Globus pallidus (tissue), 1 donor: Measurements from ENCODE around the gene SPPL2B.
"Not testable (repeated sequence)": the region's sequence is repeated elsewhere in the genome, so short reads cannot be mapped to it uniquely, and the experiment has no call there.

Source experiments
- DNase-seq: peaks from one replicate; pipeline ENCODE4 v3.0.0-alpha.2; 2015; ENCODE audit warnings: low spot score

SPPL2B gene

GRCh38 chr19:2337329-2337707, 8.8 kb downstream of the SPPL2B start:
- peak; percentile 77 for DNase-seq

GRCh38 chr19:2338055-2338615, 9.7 kb downstream of the SPPL2B start:
- DNase-seq, result no peak

- no peak for DNase-seq
Observed at GRCh38 chr19:2338751-2339643, 10.5 kb downstream of the SPPL2B start.

GRCh38 chr19:2339644-2340310, 11.3 kb downstream of the SPPL2B start:
- no peak for DNase-seq

- no peak for DNase-seq
Observed at GRCh38 chr19:2340496-2341243, 12.2 kb downstream of the SPPL2B start.

GRCh38 chr19:2341244-2341751, 12.8 kb downstream of the SPPL2B start:
- no peak for DNase-seq

- no peak for DNase-seq
Observed at GRCh38 chr19:2341982-2342381, 13.5 kb downstream of the SPPL2B start.

GRCh38 chr19:2342656-2343288, 14.3 kb downstream of the SPPL2B start:
- DNase-seq, result no peak

- no peak for DNase-seq
Observed at GRCh38 chr19:2343289-2343982, 15.0 kb downstream of the SPPL2B start.

- DNase-seq, result no peak
Observed at GRCh38 chr19:2344381-2344870, 15.9 kb downstream of the SPPL2B start.

GRCh38 chr19:2345076-2345475, 16.6 kb downstream of the SPPL2B start:
- DNase-seq, result no peak

GRCh38 chr19:2345794-2346663, 17.5 kb downstream of the SPPL2B start:
- peak; percentile 31 for DNase-seq

GRCh38 chr19:2349818-2350217, 21.3 kb downstream of the SPPL2B start:
- DNase-seq, result not testable (repeated sequence)

- no peak for DNase-seq
Observed at GRCh38 chr19:2350656-2351055, 22.2 kb downstream of the SPPL2B start.

- DNase-seq, result no peak
Observed at GRCh38 chr19:2351591-2351990, 23.1 kb downstream of the SPPL2B start.

- DNase-seq, result no peak
Observed at GRCh38 chr19:2352121-2352520, 23.6 kb downstream of the SPPL2B start.

- no peak for DNase-seq
Observed at GRCh38 chr19:2353159-2353886, 24.8 kb downstream of the SPPL2B start.

- no peak for DNase-seq
Observed at GRCh38 chr19:2353887-2354592, 25.6 kb downstream of the SPPL2B start.
